Activated CD4-positive, alpha-beta T cell treated with anti-CD3 and anti-CD28 coated beads, Interleukin-2, amount 50 U/mL, for 16 hours (primary cell): ENCODE measurements around the gene GORASP2.
"Not testable (repeated sequence)": the region's sequence is repeated elsewhere in the genome, so short reads cannot be mapped to it uniquely, and the experiment has no call there.

Source experiments
- DNase-seq: peaks from one replicate; pipeline ENCODE4 v3.0.0-alpha.2; 2020

Gene GORASP2

GRCh38 chr2:170928824-170929685, at the start of gene GORASP2:
Gene GORASP2, plus strand, starts transcription at chr2:170929253. Its CDS starts 88 bp downstream, at chr2:170929341.
- DNase-seq, result peak; percentile 99

GRCh38 chr2:170881840-170882239, 47.2 kb upstream of the GORASP2 start:
- no peak for DNase-seq

- no peak for DNase-seq
Observed at GRCh38 chr2:170882758-170883157, 46.3 kb upstream of the GORASP2 start.

DNA sequence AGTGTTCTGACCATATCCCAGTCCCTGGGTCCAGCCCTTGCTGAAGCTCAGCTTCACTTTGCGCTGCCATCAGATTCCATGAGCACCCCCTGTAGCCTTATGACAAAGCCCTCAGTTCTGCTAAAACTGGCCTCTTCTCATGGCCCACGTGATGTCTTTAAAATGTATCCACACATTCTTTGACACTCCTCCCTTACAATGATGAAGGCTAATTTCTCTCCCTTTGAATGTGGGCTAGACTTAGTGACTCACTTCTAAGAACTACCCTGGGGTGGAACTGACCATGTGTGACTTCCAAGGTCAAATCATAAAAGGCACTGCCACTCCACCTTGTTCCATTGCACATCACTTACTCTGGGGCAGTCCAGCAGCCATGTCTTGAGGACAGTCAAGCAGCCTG, 45.4 kb upstream of the GORASP2 start:
- no peak for DNase-seq

DNA sequence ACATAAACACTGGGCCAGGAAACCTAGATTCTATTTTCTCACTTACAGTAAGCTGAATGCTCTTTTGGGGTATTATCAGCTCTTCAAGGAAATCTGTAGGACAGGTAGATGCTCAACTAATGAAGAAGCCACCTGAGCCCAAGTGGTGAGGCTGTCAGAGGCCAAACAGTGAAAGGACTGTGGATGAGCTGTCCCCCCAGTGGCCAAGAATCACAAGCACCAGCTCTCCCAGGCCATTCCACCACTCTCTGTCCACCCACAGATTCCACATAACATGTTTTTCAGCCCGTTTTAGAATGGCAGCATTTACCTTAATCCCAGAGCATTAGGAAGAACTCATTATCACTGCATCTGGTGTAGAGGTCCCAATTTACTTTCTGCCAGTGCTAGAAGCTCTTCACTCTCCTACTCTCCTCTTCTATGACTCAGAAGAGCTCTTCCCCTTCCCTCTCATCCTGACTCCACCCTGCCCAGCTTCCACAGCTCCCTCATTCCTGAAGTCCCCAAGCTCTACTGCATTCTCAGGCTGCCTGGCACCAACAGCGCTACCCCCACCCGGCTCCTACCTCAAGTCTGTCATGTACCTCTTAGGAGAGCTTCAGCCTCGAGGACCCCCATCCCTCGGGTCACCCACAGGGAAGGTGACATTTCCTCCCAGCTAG, 43.8 kb upstream of the GORASP2 start:
- no peak for DNase-seq

GRCh38 chr2:170886386-170886785, 42.7 kb upstream of the GORASP2 start:
- DNase-seq, result no peak

- no peak for DNase-seq
Observed at GRCh38 chr2:170887496-170887895, 41.6 kb upstream of the GORASP2 start.

- DNase-seq, result no peak
Observed at GRCh38 chr2:170887896-170888295, 41.2 kb upstream of the GORASP2 start.

DNA sequence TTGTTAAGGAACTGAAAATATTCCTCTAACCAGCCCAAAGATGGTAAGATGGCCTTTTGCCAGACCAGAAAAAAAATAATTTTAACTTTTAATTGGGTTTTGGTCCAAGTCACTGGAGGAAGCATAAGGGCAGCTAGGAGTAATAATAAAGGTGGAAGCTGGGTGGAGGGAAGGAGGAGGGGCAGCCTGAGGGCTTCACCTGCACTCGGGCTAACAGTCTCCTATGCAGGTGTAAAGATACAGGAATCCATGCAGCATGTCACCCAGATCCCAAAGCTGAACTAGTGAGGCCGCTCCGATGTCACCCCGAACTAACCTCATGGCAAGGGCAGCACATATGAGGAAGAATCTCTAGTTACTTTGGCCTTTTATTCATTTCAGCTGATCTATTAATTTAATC, 37.2 kb upstream of the GORASP2 start:
- no peak for DNase-seq

- DNase-seq, result no peak
Observed at GRCh38 chr2:170892391-170892951, 36.6 kb upstream of the GORASP2 start.

GRCh38 chr2:170895023-170895757, 33.9 kb upstream of the GORASP2 start:
- no peak for DNase-seq

- no peak for DNase-seq
Observed at GRCh38 chr2:170896622-170897021, 32.4 kb upstream of the GORASP2 start.

DNA sequence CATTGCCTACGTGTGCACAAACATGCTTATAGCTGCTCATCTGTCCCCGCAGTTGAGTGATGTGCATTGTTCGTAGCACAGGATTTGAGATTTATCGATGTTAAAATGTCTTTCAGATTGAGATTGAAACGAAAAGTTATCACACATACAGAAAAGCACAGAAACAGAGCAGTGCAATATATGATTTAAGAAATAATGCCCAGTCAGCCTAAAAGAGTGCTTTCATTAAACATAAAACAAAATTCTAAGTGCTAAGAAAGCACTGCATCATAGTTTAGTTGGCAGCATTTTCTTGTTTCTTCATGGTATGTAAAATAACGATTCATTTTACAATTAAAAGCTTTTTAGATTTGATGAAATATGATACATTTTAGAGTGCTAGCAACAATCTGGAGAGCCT, 31.9 kb upstream of the GORASP2 start:
- DNase-seq, result no peak

DNA sequence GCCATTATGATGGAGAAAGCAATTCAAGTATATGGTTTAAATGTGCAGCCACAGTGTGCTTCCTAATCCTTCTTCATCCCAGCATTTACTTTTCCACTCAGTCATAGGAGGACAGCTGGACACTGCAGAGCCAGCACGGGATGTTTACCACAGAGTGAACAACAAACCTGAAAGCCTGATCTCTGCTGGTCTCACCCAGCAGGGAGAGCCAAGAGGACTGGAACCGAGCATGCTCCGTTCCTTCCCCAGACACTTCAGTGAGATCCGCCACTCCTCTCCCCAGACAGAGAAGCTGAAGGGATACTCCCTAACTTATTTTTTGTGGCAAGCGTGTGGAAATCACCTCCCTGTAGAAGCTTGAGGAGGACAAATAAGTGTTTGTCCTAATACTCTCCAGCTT, 23.2 kb upstream of the GORASP2 start:
- DNase-seq, result no peak

- no peak for DNase-seq
Observed at GRCh38 chr2:170911314-170911889, 17.7 kb upstream of the GORASP2 start.

GRCh38 chr2:170914994-170915666, 13.9 kb upstream of the GORASP2 start:
- not testable (repeated sequence) for DNase-seq

- DNase-seq, result no peak
Observed at GRCh38 chr2:170917219-170917913, 11.7 kb upstream of the GORASP2 start.

DNA sequence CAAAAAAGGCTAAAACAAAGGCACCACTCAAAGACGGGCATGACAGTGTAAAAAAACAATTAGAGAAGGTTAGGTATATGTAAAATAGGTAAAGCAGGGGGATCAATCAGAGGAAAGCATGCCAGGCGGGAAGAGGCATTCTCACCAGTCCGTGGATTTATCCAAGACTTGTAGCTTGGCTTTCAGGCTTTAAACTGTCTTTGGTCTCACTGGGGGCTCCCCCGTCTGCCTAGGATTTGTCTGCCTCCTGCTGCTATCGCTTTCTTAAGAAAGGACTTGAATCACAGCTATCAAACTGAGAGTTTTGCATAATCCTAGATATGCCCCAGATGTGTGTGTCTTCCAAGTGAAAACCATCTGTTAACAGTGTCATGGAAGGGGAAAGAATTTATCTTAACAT, 11.1 kb upstream of the GORASP2 start:
- DNase-seq, result no peak

- not testable (repeated sequence) for DNase-seq
Observed at GRCh38 chr2:170921873-170922272, 7.2 kb upstream of the GORASP2 start.

GRCh38 chr2:170922634-170923494, 6.2 kb upstream of the GORASP2 start:
- DNase-seq, result no peak

GRCh38 chr2:170923799-170924198, 5.3 kb upstream of the GORASP2 start:
- DNase-seq, result no peak
